ENCODE data around the gene COL1A2. TPM values are rescaled to one million over a fixed set of nuclear protein-coding genes. Genes with fewer than 3 reads are reported as not detected.

Gene COL1A2
- polyA plus RNA-seq, 3 donors = not detected

- Mint-ChIP-seq H3K27ac (no peak overlapping the region), H3K4me3 (no peak overlapping the region), H3K36me3 (no peaks in the 10 kb centered on the region), H3K27me3 (ENCODE audit: low read depth in 3 of 3) (peaks cover 0 to 1% (median 0%) of the 10 kb centered on the region in 3 donors), H3K9me3 (peaks cover 0 to 7% (median 0%) of the 10 kb centered on the region in 7 donors), H3K4me1 (no peaks in the 10 kb centered on the region)
- Histone ChIP-seq H3K79me2 (ENCODE audit: insufficient read depth, low read length) (no peaks in the 10 kb centered on the region), H3K9me3 (replicated peaks in 1 of 2; ENCODE audit: control insufficient read depth in 1 of 2, insufficient read depth in 1 of 2, low read length in 2 of 2) (no peaks in the 10 kb centered on the region), H3K36me3 (replicated peaks in 1 of 2; ENCODE audit: control insufficient read depth in 1 of 2, insufficient read depth in 2 of 2, low read length in 2 of 2) (no peaks in the 10 kb centered on the region), H3K27ac (ENCODE audit: low read depth in 1 of 2, low read length in 2 of 2) (no peak overlapping the region), H2AFZ (ENCODE audit: insufficient read depth, low read depth, low read length, poor library complexity, severe bottlenecking) (no peak overlapping the region), H3K4me3 (replicated peaks in 1 of 3; ENCODE audit: low read depth in 2 of 3, low read length in 3 of 3) (no peak overlapping the region), H4K20me1 (ENCODE audit: insufficient read depth, low read length) (no peaks in the 10 kb centered on the region), H3K4me2 (replicated peaks; ENCODE audit: extremely low read depth, low read length, poor library complexity, severe bottlenecking) (no peak overlapping the region), H3K4me1 (ENCODE audit: control insufficient read depth in 1 of 2, insufficient read depth in 2 of 2, low read length in 2 of 2) (no peaks in the 10 kb centered on the region), H3K27me3 (ENCODE audit: control insufficient read depth in 2 of 2, insufficient read depth in 2 of 2, low read length in 2 of 2) (peaks cover 0 to 2% of the 10 kb centered on the region in 2 donors), H3K9ac (ENCODE audit: insufficient read depth, low read length, poor library complexity, severe bottlenecking) (no peak overlapping the region)
- intact Hi-C loops (cut with micrococcal nuclease) = loop anchor here in 1 of 2 donors (10.0 kb wide), 1 partner anchor 1030 kb away; no protein-coding TSS in a partner anchor
- WGBS (ENCODE audit: insufficient coverage) = no CpG with 5 or more reads among the region's 2 CpGs
- no peak for TF ChIP-seq CTCF (IDR thresholded peaks at IDR 0.05)
- DNase-seq = no peak
Observed at GRCh38 chr7:94444813-94445212, 50.1 kb downstream of the COL1A2 start.

- intact Hi-C loops (cut with micrococcal nuclease) = loop anchor here in 1 of 2 donors (10.0 kb wide), 1 partner anchor 1029 kb away; no protein-coding TSS in a partner anchor
Observed at GRCh38 chr7:94445696-94446194, 51.0 kb downstream of the COL1A2 start.

More at GRCh38 chr7:94445696-94446194, 51.0 kb downstream of the COL1A2 start:
- TF ChIP-seq CTCF (IDR thresholded peaks at IDR 0.05) = no peak
- Histone ChIP-seq H3K4me2 (replicated peaks; ENCODE audit: extremely low read depth, low read length, poor library complexity, severe bottlenecking) (no peak overlapping the region), H3K4me3 (replicated peaks in 1 of 3; ENCODE audit: low read depth in 2 of 3, low read length in 3 of 3) (no peak overlapping the region), H3K9ac (ENCODE audit: insufficient read depth, low read length, poor library complexity, severe bottlenecking) (no peak overlapping the region), H3K27ac (ENCODE audit: low read depth in 1 of 2, low read length in 2 of 2) (no peak overlapping the region), H3K4me1 (ENCODE audit: control insufficient read depth in 1 of 2, insufficient read depth in 2 of 2, low read length in 2 of 2) (no peaks in the 10 kb centered on the region), H2AFZ (ENCODE audit: insufficient read depth, low read depth, low read length, poor library complexity, severe bottlenecking) (no peak overlapping the region), H3K36me3 (replicated peaks in 1 of 2; ENCODE audit: control insufficient read depth in 1 of 2, insufficient read depth in 2 of 2, low read length in 2 of 2) (no peaks in the 10 kb centered on the region), H3K9me3 (replicated peaks in 1 of 2; ENCODE audit: control insufficient read depth in 1 of 2, insufficient read depth in 1 of 2, low read length in 2 of 2) (no peaks in the 10 kb centered on the region), H3K27me3 (ENCODE audit: control insufficient read depth in 2 of 2, insufficient read depth in 2 of 2, low read length in 2 of 2) (peaks cover 0 to 2% of the 10 kb centered on the region in 2 donors), H3K79me2 (ENCODE audit: insufficient read depth, low read length) (no peaks in the 10 kb centered on the region), H4K20me1 (ENCODE audit: insufficient read depth, low read length) (no peaks in the 10 kb centered on the region)
- Mint-ChIP-seq H3K9me3 (peaks cover 0 to 7% (median 0%) of the 10 kb centered on the region in 7 donors), H3K4me1 (no peaks in the 10 kb centered on the region), H3K27ac (no peak overlapping the region), H3K4me3 (no peak overlapping the region), H3K27me3 (ENCODE audit: low read depth in 3 of 3) (peaks cover 0 to 3% (median 0%) of the 10 kb centered on the region in 3 donors), H3K36me3 (no peaks in the 10 kb centered on the region)
- DNase-seq = no peak
- 88% methylated on average over 1 of the region's 2 CpGs for WGBS (ENCODE audit: insufficient coverage)
